ENCODE data around the gene ZNF836. TPM values are rescaled to one million over a fixed set of nuclear protein-coding genes. Genes with fewer than 3 reads are reported as not detected.
A peak's percentile ranks its signal among the peaks of the same experiment; 100 is the strongest.

ZNF836 gene
- polyA plus RNA-seq, 2 of the 4 experiments (the other 2 are of a cell fraction): 0.81 to 0.85 TPM

- TF ChIP-seq ZFP36 (IDR thresholded peaks at IDR 0.05; ENCODE audit: borderline replicate concordance, partially characterized antibody): no peak
- TF ChIP-seq FOXS1 (CRISPR knock-in tag; IDR thresholded peaks at IDR 0.05): no peak
- no peak for TF ChIP-seq EHMT2 (IDR thresholded peaks at IDR 0.05; ENCODE audit: low read depth)
- no peak for TF ChIP-seq CBX8 (IDR thresholded peaks at IDR 0.05)
- peak; percentile 91 for TF ChIP-seq POLR2A (IDR thresholded peaks at IDR 0.05; ENCODE audit: low read length)
- TF ChIP-seq KDM5A (IDR thresholded peaks at IDR 0.05): no peak
- no peak for TF ChIP-seq HEYL (CRISPR knock-in tag; IDR thresholded peaks at IDR 0.05)
- 0 out of 2 replicates have a peak, but pooled peaks have one; percentile 31 for TF ChIP-seq PHF8 (IDR thresholded peaks at IDR 0.05; ENCODE audit: borderline replicate concordance, low read depth)
- no peak for TF ChIP-seq HOXA7 (CRISPR knock-in tag; IDR thresholded peaks at IDR 0.05)
- TF ChIP-seq PBX3 (IDR thresholded peaks at IDR 0.05): 0 out of 2 replicates have a peak, but pooled peaks have one; percentile 15
- TF ChIP-seq MAFK (IDR thresholded peaks at IDR 0.05; ENCODE audit: partially characterized antibody): no peak
These were observed 17.7 kb upstream of the ZNF836 start (continued) for GRCh38 chr19:52188822-52189734.

GRCh38 chr19:52187407-52187806 lies 16.0 kb upstream of the ZNF836 start:
- DNase-seq (ENCODE audit: low read depth in 1 of 2, low spot score in 1 of 2) (no peak), ATAC-seq (no peak), FAIRE-seq (no peak)
- ChIA-PET POLR2A (no interaction called here), CTCF (no interaction called here)
- Histone ChIP-seq H3K9me3 (peaks cover 73% of the 10 kb centered on the region), H3K4me3 (no peak overlapping the region), H3K27ac (no peak overlapping the region), H3K4me2 (no peak overlapping the region), H3K4me1 (0 out of 3 replicates have a peak, but pooled peaks cover 7% of the 10 kb centered on the region)
- no peak for TF ChIP-seq EHF (CRISPR knock-in tag; IDR thresholded peaks at IDR 0.05)
- no peak for TF ChIP-seq ZFP36 (IDR thresholded peaks at IDR 0.05; ENCODE audit: borderline replicate concordance, partially characterized antibody)
- no peak for TF ChIP-seq EHMT2 (IDR thresholded peaks at IDR 0.05; ENCODE audit: low read depth)
- no peak for TF ChIP-seq MAX (IDR thresholded peaks at IDR 0.05)
- TF ChIP-seq CHD4 (IDR thresholded peaks at IDR 0.05; ENCODE audit: borderline replicate concordance): no peak
- WGBS (ENCODE audit: missing lambda C conversion rate): 83% methylated on average over 1 of the region's 1 CpG

GRCh38 chr19:52176574-52176973 lies 5.2 kb upstream of the ZNF836 start:
- CTCF ChIA-PET: no interaction called here
- FAIRE-seq: no peak
- no peak for DNase-seq (ENCODE audit: low read depth in 1 of 2, low spot score in 1 of 2)
- peaks cover 84% of the 10 kb centered on the region for H3K9me3 ChIP-seq
- H3K4me2 ChIP-seq: no peak overlapping the region
- TF ChIP-seq NPAS2 (CRISPR knock-in tag; IDR thresholded peaks at IDR 0.05; ENCODE audit: borderline replicate concordance): no peak
- TF ChIP-seq RCOR1 (IDR thresholded peaks at IDR 0.05; ENCODE audit: low read depth, low read length): no peak
- TF ChIP-seq FOSB (CRISPR knock-in tag; IDR thresholded peaks at IDR 0.05): no peak
- no peak for TF ChIP-seq PBX3 (IDR thresholded peaks at IDR 0.05)
- TF ChIP-seq FOSL2 (IDR thresholded peaks at IDR 0.05): no peak
- TF ChIP-seq FOSL2 (CRISPR knock-in tag; IDR thresholded peaks at IDR 0.05): no peak
- TF ChIP-seq HOXB13 (CRISPR knock-in tag; IDR thresholded peaks at IDR 0.05; ENCODE audit: low read depth): no peak
- TF ChIP-seq TFCP2L1 (CRISPR knock-in tag; IDR thresholded peaks at IDR 0.05): no peak
- TF ChIP-seq RFX5 (IDR thresholded peaks at IDR 0.05): no peak
- TF ChIP-seq NR3C1 (IDR thresholded peaks at IDR 0.05): no peak
- TF ChIP-seq ATOH8 (CRISPR knock-in tag; IDR thresholded peaks at IDR 0.05; ENCODE audit: low read depth): no peak
- no peak for TF ChIP-seq USF2 (IDR thresholded peaks at IDR 0.05)
- no peak for TF ChIP-seq HEYL (CRISPR knock-in tag; IDR thresholded peaks at IDR 0.05)
- no peak for TF ChIP-seq HOXA7 (CRISPR knock-in tag; IDR thresholded peaks at IDR 0.05)
- no peaks in the 10 kb centered on the region for H3K4me1 ChIP-seq
- POLR2A ChIA-PET: interaction anchor here (0.8 kb wide), 1 partner anchor 13 kb away, joined by 11 read pairs; the partner anchor contains the start of gene PPP2R1A
- H3K4me3 ChIP-seq: no peak overlapping the region
- H3K27ac ChIP-seq: no peak overlapping the region
- 60% methylated on average over 10 of the region's 10 CpGs for WGBS (ENCODE audit: missing lambda C conversion rate)
- no peak for ATAC-seq

Measured in A549 (cell line).